GM12878 (cell line): Measurements from ENCODE around the gene YIF1A. TPM values are rescaled to one million over a fixed set of nuclear protein-coding genes. Genes with fewer than 3 reads are reported as not detected.

Experiments used
- ATAC-seq: fragments of 200-7000 bp; cut with Tn5 transposase; 3 replicates; pipeline ENCODE4 v1.9.1; 2020; ENCODE audit warnings: mild to moderate bottlenecking, moderate library complexity
- BruUV-seq: library from RNA; stranded (reverse); fragments of 400-500 nt; replicated peaks from 2 replicates; lab custom pipeline; 2021; lab: Mats Ljungman, UMichigan
- CTCF ChIA-PET: fragments of 300-600 bp; sonication (Branson Sonifier 250); formaldehyde crosslinking; extraction: SDS; loops from one replicate; lab custom pipeline; 2021; ENCODE audit warnings: inconsistent platforms; lab: Yijun Ruan, JAX
- POLR2A ChIA-PET: fragments of 350-600 bp; formaldehyde crosslinking; extraction: SDS; loops from one replicate; lab custom pipeline; 2021; ENCODE audit warnings: inconsistent platforms; lab: Charles Lee
- RAD21 ChIA-PET: fragments of 300-600 bp; sonication (Branson Sonifier 250); formaldehyde crosslinking; loops from one replicate; lab custom pipeline; 2023; ENCODE audit warnings: antibody characterized with exemption; ENCODE audit not compliant: unreplicated experiment; lab: Charles Lee
- SMC1A ChIA-PET: fragments of 300-600 bp; sonication (Branson Sonifier 250); formaldehyde crosslinking; loops from one replicate; lab custom pipeline; 2023; ENCODE audit not compliant: unreplicated experiment, uncharacterized antibody; lab: Charles Lee
- DNase-seq: peaks from one replicate; pipeline ENCODE4 v3.0.0-alpha.2; 2011; ENCODE audit warnings: low read depth, low spot score
- FAIRE-seq: peaks from 3 replicates; lab custom pipeline; 2011; peaks lifted over from hg19 to GRCh38; lab: Jason Lieb, UNC
- H2AFZ ChIP-seq: 2 replicates; pipeline ENCODE4 v1.6.0; 2011; ENCODE audit warnings: low read depth, low read length, control low read depth; ENCODE audit not compliant: control insufficient read depth
- H3K27ac ChIP-seq: 2 replicates; pipeline ENCODE4 v1.5.1; 2011; ENCODE audit warnings: control low read depth; ENCODE audit not compliant: control insufficient read depth, insufficient read depth
- H3K27me3 ChIP-seq, 2 experiments: replicated peaks in 1 of 2; 2 replicates each; pipeline versions ENCODE4 v1.6.0 to v1.6.1; 2011; ENCODE audit warnings: low read length in 1 of 2; ENCODE audit not compliant: control insufficient read depth in 2 of 2, insufficient read depth in 2 of 2
- H3K36me3 ChIP-seq, 2 experiments: 2 replicates each; pipeline ENCODE4 v1.5.1; 2011; ENCODE audit warnings: low read length in 1 of 2; ENCODE audit not compliant: control insufficient read depth in 2 of 2, insufficient read depth in 2 of 2
- H3K4me1 ChIP-seq: 2 replicates; pipeline ENCODE4 v1.6.1; 2011; ENCODE audit warnings: mild to moderate bottlenecking, low read length, moderate library complexity, mixed read lengths; ENCODE audit not compliant: control insufficient read depth, insufficient read depth
- H3K4me2 ChIP-seq: 2 replicates; pipeline ENCODE4 v1.6.0; 2011; ENCODE audit warnings: control low read depth; ENCODE audit not compliant: control insufficient read depth, insufficient read depth
- H3K4me3 ChIP-seq: fragments of 200-600 bp; sonication (generic); 2 replicates; pipeline ENCODE4 v1.5.1; 2016
- H3K79me2 ChIP-seq: 2 replicates; pipeline ENCODE4 v1.6.0; 2011; ENCODE audit warnings: low read length; ENCODE audit not compliant: control insufficient read depth, insufficient read depth
- H3K9ac ChIP-seq: 2 replicates; pipeline ENCODE4 v1.8.0; 2011; ENCODE audit warnings: low read length, control low read depth, mixed read lengths; ENCODE audit not compliant: control insufficient read depth, insufficient read depth
- H3K9me3 ChIP-seq: replicated peaks from 3 replicates; pipeline ENCODE4 v1.5.1; 2011; ENCODE audit warnings: mild to moderate bottlenecking, low read length; ENCODE audit not compliant: control insufficient read depth, insufficient read depth
- H4K20me1 ChIP-seq: 2 replicates; pipeline ENCODE4 v1.6.0; 2011; ENCODE audit not compliant: control insufficient read depth, insufficient read depth
- CBX3 ChIP-seq: fragments of 200-600 bp; sonication (generic); IDR thresholded peaks from 2 replicates; pipeline ENCODE4 v1.6.1; 2016; ENCODE audit warnings: low read depth, borderline replicate concordance
- HCFC1 ChIP-seq: fragments of 150-350 bp; IDR thresholded peaks from 2 replicates; pipeline ENCODE4 v1.6.1; 2014; ENCODE audit warnings: low read length
- IRF5 ChIP-seq: fragments of 450-650 bp; IDR thresholded peaks from 2 replicates; pipeline ENCODE4 v1.6.1; 2017; ENCODE audit warnings: borderline replicate concordance
- MTA3 ChIP-seq: IDR thresholded peaks from 2 replicates; pipeline ENCODE4 v1.6.1; 2012; ENCODE audit warnings: low read length, inconsistent platforms, borderline replicate concordance
- NFYB ChIP-seq: IDR thresholded peaks from 2 replicates; pipeline ENCODE4 v1.6.1; 2011; ENCODE audit warnings: low read depth, mild to moderate bottlenecking, low read length, improper control_type of control experiment, moderate library complexity; ENCODE audit not compliant: insufficient read depth
- RAD21 ChIP-seq: IDR thresholded peaks from 2 replicates; pipeline ENCODE4 v1.6.1; 2011; ENCODE audit warnings: mild to moderate bottlenecking, low read depth, low read length, moderate library complexity; ENCODE audit not compliant: insufficient read depth
- RELB ChIP-seq: fragments of 450-650 bp; IDR thresholded peaks from 2 replicates; pipeline ENCODE4 v1.6.1; 2017; ENCODE audit warnings: low read depth, mild to moderate bottlenecking, moderate library complexity
- ZNF592 ChIP-seq: fragments of 450-650 bp; IDR thresholded peaks from 2 replicates; pipeline ENCODE4 v1.6.1; 2017; ENCODE audit warnings: mild to moderate bottlenecking, moderate library complexity
- WGBS: methylation state at CpG from one replicate; pipeline ENCODE4 v1.1.6; 2016; ENCODE audit warnings: low lambda C conversion rate; ENCODE audit not compliant: insufficient replicate concordance, insufficient coverage; ENCODE audit errors: missing lambda C conversion rate; 5-methylcytosine and 5-hydroxymethylcytosine counted together
- in situ Hi-C: fragments of 300-500 bp; cut with MboI; formaldehyde crosslinking; loops from 9 replicates; pipeline ENCODE4 v1.14.3; 2018; ENCODE audit warnings: mixed read lengths
- intact Hi-C: fragments of 100-400 bp; cut with micrococcal nuclease; formaldehyde crosslinking; loops from one replicate; pipeline ENCODE4 v1.14.2; 2022; ENCODE audit not compliant: unreplicated experiment
- polyA plus RNA-seq, 11 experiments: library from polyadenylated mRNA; depleted of rRNA in 4 of 11; unstranded in 6 of 11; stranded (reverse) in 5 of 11; fragments of >200 nt; fragmentation: Nextera tagmentation in 4 of 11; fragmentation: Illumina TruSeq in 1 of 11; extraction: Ambion mirVana in 4 of 11; extraction: Trizol in 1 of 11; gene quantifications; 1 replicate in 1 of 11; 2 replicates in 10 of 11; pipeline versions ENCODE4 v1.2.1 to v1.2.3, GENCODE V29; 2011 to 2016; ENCODE audit warnings: inconsistent platforms in 2 of 11, missing spikeins in 2 of 11, low read depth in 1 of 11
- total RNA-seq, 4 experiments: library from RNA; depleted of rRNA in 3 of 4; stranded (reverse); fragments of >200 nt in 3 of 4; fragmentation: Illumina TruSeq in 1 of 4; extraction: Trizol in 1 of 4; gene quantifications; 2 replicates each; pipeline versions ENCODE4 v1.2.1 to v1.2.3, GENCODE V29; 2013 to 2021

YIF1A gene
- total and polyA plus RNA-seq, 10 of the 15 experiments (the other 5 are each of a cell fraction or from before 2014, with no cell fraction given) = 6.6 to 128 (median 71.7) TPM

- no peak for DNase-seq
- ChIA-PET POLR2A (interaction anchor here (1.6 kb wide), 1 partner anchor 30 kb away, joined by 3 read pairs; the partner anchor contains the start of gene YIF1A), SMC1A (no interaction called here), CTCF (interaction anchor here (1.9 kb wide), 1 partner anchor 67 kb away, joined by 7 read pairs; no protein-coding TSS in a partner anchor), RAD21 (no interaction called here)
- Histone ChIP-seq H3K9me3 (no peaks in the 10 kb centered on the region; the same call in 2 of the 3 replicates), H3K4me2 (no peak overlapping the region; the same call in 1 of the 2 replicates), H2AFZ (peak overlapping the region; percentile 82), H4K20me1 (no peaks in the 10 kb centered on the region), H3K79me2 (no peaks in the 10 kb centered on the region), H3K36me3 (no peaks in the 10 kb centered on the region), H3K4me3 (no peak overlapping the region), H3K27ac (peak overlapping the region; percentile 82), H3K9ac (peak overlapping the region; percentile 50), H3K27me3 (no peaks in the 10 kb centered on the region; a peak in 1 of 4 replicates), H3K4me1 (peaks cover 18% of the 10 kb centered on the region)
- in situ Hi-C loops = no loop called here
- intact Hi-C loops = no loop called here
- 58% methylated on average over 3 of the region's 3 CpGs for WGBS
- ATAC-seq = no peak
- no peak for FAIRE-seq
- BruUV-seq = no TSS peak
- TF ChIP-seq RELB (no peak), IRF5 (no peak), NFYB (no peak), CBX3 (no peak), ZNF592 (no peak), MTA3 (no peak), HCFC1 (no peak), RAD21 (no peak)
These were observed 29.6 kb upstream of the YIF1A start for GRCh38 chr11:66318600-66318970.
